Aorta (tissue), 5 donors: Measurements from ENCODE around the gene XIRP2. TPM values are rescaled to one million over a fixed set of nuclear protein-coding genes. Genes with fewer than 3 reads are reported as not detected.

ENCODE experiments used
- ATAC-seq: fragments of 200-7000 bp; cut with Tn5 transposase; one replicate; pipeline ENCODE4 v1.9.1; 2022; ENCODE audit warnings: moderate library complexity; ENCODE audit not compliant: low FRiP score
- DNase-seq, 2 donors: peaks; one replicate each; pipeline ENCODE4 v3.0.0-alpha.2; 2020
- H3K27ac ChIP-seq, 2 donors: one replicate each; pipeline ENCODE4 v1.5.1; 2013; ENCODE audit warnings: low read length in 2 of 2, mild to moderate bottlenecking in 2 of 2, moderate library complexity in 2 of 2, control low read depth in 1 of 2, inconsistent platforms in 1 of 2, low read depth in 1 of 2
- H3K27me3 ChIP-seq, 2 donors: one replicate each; pipeline ENCODE4 v1.6.1; 2013; ENCODE audit warnings: control low read depth in 1 of 2, low read length in 1 of 2, mild to moderate bottlenecking in 1 of 2, moderate library complexity in 1 of 2; ENCODE audit not compliant: insufficient read depth in 2 of 2, control insufficient read depth in 1 of 2
- H3K36me3 ChIP-seq, 2 donors: one replicate each; pipeline ENCODE4 v1.6.1; 2013; ENCODE audit warnings: control low read depth in 1 of 2, low read length in 1 of 2, mild to moderate bottlenecking in 1 of 2; ENCODE audit not compliant: insufficient read depth in 2 of 2, control insufficient read depth in 1 of 2
- H3K4me1 ChIP-seq, 2 donors: one replicate each; pipeline ENCODE4 v1.6.1; 2013; ENCODE audit warnings: low read length in 2 of 2, control low read depth in 1 of 2, mild to moderate bottlenecking in 1 of 2, moderate library complexity in 1 of 2; ENCODE audit not compliant: insufficient read depth in 2 of 2, control insufficient read depth in 1 of 2
- H3K4me3 ChIP-seq, 2 donors: one replicate each; pipeline ENCODE4 v1.5.1; 2013; ENCODE audit warnings: low read length in 2 of 2, control low read depth in 1 of 2, mild to moderate bottlenecking in 1 of 2
- H3K9me3 ChIP-seq: one replicate; pipeline ENCODE4 v1.6.1; 2013; ENCODE audit warnings: mild to moderate bottlenecking, low read length; ENCODE audit not compliant: control insufficient read depth
- WGBS, 2 donors: extraction: QIAGEN DNeasy Blood & Tissue Kit; methylation state at CpG; one replicate each; pipeline ENCODE4 v1.1.7; 2013; 5-methylcytosine and 5-hydroxymethylcytosine counted together
- intact Hi-C, 2 donors: fragments of 100-400 bp; cut with DNase I; formaldehyde crosslinking; loops; one replicate each; pipeline versions ENCODE4 v1.14.2 to v1.15.0; 2022
- polyA plus RNA-seq, 2 donors: library from polyadenylated mRNA; stranded (reverse); fragments of 200-250 nt; gene quantifications; one replicate each; pipeline ENCODE4 v1.2.3, GENCODE V29; 2013
- total RNA-seq, 2 donors: library from RNA; stranded (reverse); fragmentation: NEBNext Ultra II Directional; extraction: Animal tissue kit (Norgen Biotek cat#: 25700); gene quantifications; one replicate each; pipeline ENCODE4 v1.2.1, GENCODE V29; 2021
- donor health status: healthy with polysubstance abuse.
- donor health status: Bipolar disorder and iron deficiency.
- donor health status: DM: no; HTN: no; CAD: no.
- donor health status: DM: no; HTN: no; CAD: no.
- donor health status: DM: yes; HTN: yes; CAD: no.

Gene XIRP2
- total and polyA plus RNA-seq, 4 donors, result 0.15 to 3.8 (median 0.24) TPM

DNA sequence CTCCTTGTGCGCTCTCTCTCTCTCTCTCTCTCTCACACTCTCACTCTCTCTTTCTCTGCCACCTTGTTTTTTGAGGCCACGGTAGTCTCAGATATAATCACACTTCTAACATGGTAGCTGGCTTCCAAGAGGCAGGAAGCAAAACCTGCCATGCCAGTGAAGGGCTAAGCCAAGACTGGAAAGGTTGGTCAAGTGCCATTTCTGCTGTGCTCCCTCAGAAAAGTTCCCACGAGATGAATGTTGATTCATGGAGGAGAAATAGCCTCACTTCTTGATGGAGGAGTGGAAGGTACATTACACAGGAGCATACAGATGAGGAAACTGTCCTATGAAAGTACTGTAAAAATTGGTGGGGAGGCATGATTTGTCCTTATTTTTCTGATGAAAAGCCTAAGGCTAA lies 237.9 kb downstream of the XIRP2 start:
- intact Hi-C loops, result loop anchor here in 1 of 2 donors (5.0 kb wide), 1 partner anchor 86 kb away; no protein-coding TSS in a partner anchor

DNA sequence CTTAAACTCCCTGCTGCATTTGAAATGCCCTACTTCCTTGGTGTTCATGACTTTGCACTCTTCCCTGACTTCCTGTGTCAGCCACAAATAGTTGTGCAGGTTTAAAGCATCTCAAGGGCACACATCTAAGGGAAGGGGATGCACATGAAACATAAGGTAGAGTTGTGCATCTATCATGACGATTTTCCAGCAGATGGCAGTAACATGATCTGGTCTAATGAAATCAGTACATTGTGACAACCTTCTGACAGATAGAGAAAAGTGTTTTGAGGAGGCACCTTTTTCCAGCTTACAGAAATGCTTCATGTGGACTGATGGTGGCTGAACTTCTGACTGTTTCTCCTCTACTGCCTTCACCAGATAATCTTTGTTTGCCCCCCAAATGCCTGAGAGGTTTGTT lies 238.9 kb downstream of the XIRP2 start:
- Histone ChIP-seq H3K4me1 (no peaks in the 10 kb centered on the region), H3K4me3 (no peak overlapping the region), H3K27me3 (no peaks in the 10 kb centered on the region), H3K9me3 (no peaks in the 10 kb centered on the region), H3K27ac (no peak overlapping the region), H3K36me3 (no peaks in the 10 kb centered on the region)
- intact Hi-C loops, result loop anchor here in 1 of 2 donors (5.0 kb wide), 1 partner anchor 85 kb away; no protein-coding TSS in a partner anchor
- DNase-seq (no peak), ATAC-seq (no peak)
- WGBS, 2 donors, result 30 to 36% methylated on average over 1 of the region's 1 CpG

More for the DNA sequence above, 237.9 kb downstream of the XIRP2 start:
- ATAC-seq (no peak), DNase-seq (no peak)
- no peak overlapping the region for H3K27ac ChIP-seq
- H3K36me3 ChIP-seq, result no peaks in the 10 kb centered on the region
- H3K4me1 ChIP-seq, result no peaks in the 10 kb centered on the region
- 31 to 37% methylated on average over 3 of the region's 3 CpGs for WGBS, 2 donors
- no peak overlapping the region for H3K4me3 ChIP-seq
- no peaks in the 10 kb centered on the region for H3K27me3 ChIP-seq
- no peaks in the 10 kb centered on the region for H3K9me3 ChIP-seq

DNA sequence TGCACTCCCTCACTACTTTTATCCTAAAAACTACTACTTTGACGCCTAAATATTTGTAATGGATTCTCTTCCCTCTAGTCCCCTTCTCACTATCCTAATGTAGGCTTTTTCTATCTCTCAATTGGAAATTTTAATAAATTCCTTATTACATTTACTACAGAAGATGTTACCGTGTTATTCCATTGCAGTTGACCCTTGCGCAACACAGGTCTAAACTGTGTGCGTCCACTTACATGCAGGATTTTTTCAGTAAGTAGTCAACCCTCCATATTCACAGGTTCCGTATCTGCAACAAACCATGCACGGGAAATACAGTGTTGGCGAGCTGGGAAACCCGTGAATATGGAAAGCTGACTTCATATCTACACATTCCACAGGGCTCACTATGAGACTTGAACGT lies 239.8 kb downstream of the XIRP2 start:
- intact Hi-C loops, result loop anchor here in 1 of 2 donors (5.0 kb wide), 1 partner anchor 84 kb away; no protein-coding TSS in a partner anchor
- WGBS, 2 donors, result 92 to 93% methylated on average over 9 of the region's 9 CpGs

GRCh38 chr2:167132066-167132465 lies 243.8 kb downstream of the XIRP2 start:
- Histone ChIP-seq H3K27ac (no peak overlapping the region), H3K9me3 (no peaks in the 10 kb centered on the region), H3K4me1 (no peaks in the 10 kb centered on the region), H3K4me3 (no peak overlapping the region), H3K36me3 (no peaks in the 10 kb centered on the region), H3K27me3 (no peaks in the 10 kb centered on the region)
- 99 to 100% methylated on average over 1 of the region's 1 CpG for WGBS, 2 donors
- DNase-seq (no peak), ATAC-seq (no peak)
- intact Hi-C loops, result loop anchor here in 1 of 2 donors (10.0 kb wide), 1 partner anchor 153 kb away; no protein-coding TSS in a partner anchor

More for the DNA sequence above, 239.8 kb downstream of the XIRP2 start:
- DNase-seq, result no peak
- H3K4me3 ChIP-seq, result no peak overlapping the region
- no peak overlapping the region for H3K27ac ChIP-seq
- no peaks in the 10 kb centered on the region for H3K9me3 ChIP-seq
- H3K27me3 ChIP-seq, result no peaks in the 10 kb centered on the region
- H3K4me1 ChIP-seq, result no peaks in the 10 kb centered on the region
- no peaks in the 10 kb centered on the region for H3K36me3 ChIP-seq
- ATAC-seq, result no peak

GRCh38 chr2:167132906-167133555 lies 244.8 kb downstream of the XIRP2 start:
- H3K36me3 ChIP-seq, result no peaks in the 10 kb centered on the region
- 78 to 92% methylated on average over 3 of the region's 3 CpGs for WGBS, 2 donors
- H3K4me1 ChIP-seq, result no peaks in the 10 kb centered on the region
- no peak for DNase-seq
- no peaks in the 10 kb centered on the region for H3K27me3 ChIP-seq
- H3K27ac ChIP-seq, result no peak overlapping the region
- ATAC-seq, result no peak
- no peak overlapping the region for H3K4me3 ChIP-seq
- no peaks in the 10 kb centered on the region for H3K9me3 ChIP-seq
- intact Hi-C loops, result loop anchor here in 1 of 2 donors (10.0 kb wide), 1 partner anchor 152 kb away; no protein-coding TSS in a partner anchor

GRCh38 chr2:167133614-167134013 lies 245.3 kb downstream of the XIRP2 start:
- Histone ChIP-seq H3K36me3 (no peaks in the 10 kb centered on the region), H3K9me3 (no peaks in the 10 kb centered on the region), H3K4me3 (no peak overlapping the region), H3K27me3 (no peaks in the 10 kb centered on the region), H3K4me1 (no peaks in the 10 kb centered on the region), H3K27ac (no peak overlapping the region)
- intact Hi-C loops, result loop anchor here in 1 of 2 donors (10.0 kb wide), 1 partner anchor 151 kb away; no protein-coding TSS in a partner anchor
- DNase-seq (no peak), ATAC-seq (no peak)
- WGBS, 2 donors, result 86 to 88% methylated on average over 2 of the region's 2 CpGs

DNA sequence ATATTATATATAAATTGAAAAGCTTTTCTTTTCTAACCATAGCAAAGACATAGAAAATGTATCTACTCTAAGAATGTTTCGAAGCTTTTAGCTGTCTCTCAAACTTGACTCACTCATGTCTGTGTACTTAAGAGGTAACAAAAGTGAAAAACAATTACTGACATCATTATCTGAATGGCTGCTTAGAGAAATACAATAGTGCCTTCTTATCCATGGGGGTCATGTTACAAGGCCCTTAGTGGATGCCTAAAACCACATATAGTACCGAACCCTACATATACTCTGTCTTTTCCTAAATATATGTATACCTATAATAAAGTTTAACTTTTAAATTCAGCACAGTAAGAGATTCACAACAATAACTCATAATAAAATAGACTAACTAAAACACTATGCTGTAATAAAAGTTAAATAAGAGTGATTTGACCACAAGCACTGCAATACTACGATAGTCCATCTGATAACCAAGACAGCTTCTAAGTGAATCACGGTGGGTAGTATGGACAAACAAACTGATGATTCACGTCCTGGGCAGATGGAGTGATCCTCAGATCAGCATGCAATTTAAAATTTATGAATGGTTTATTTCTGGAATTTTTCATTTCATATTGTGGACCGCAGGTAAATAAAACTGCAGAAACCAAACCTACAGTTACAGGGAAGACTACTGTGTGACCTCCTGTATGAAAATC lies 246.2 kb downstream of the XIRP2 start:
- 71 to 78% methylated on average over 6 of the region's 6 CpGs for WGBS, 2 donors
- no peak overlapping the region for H3K27ac ChIP-seq
- no peaks in the 10 kb centered on the region for H3K4me1 ChIP-seq
- DNase-seq (no peak), ATAC-seq (no peak)
- H3K4me3 ChIP-seq, result no peak overlapping the region
- no peaks in the 10 kb centered on the region for H3K36me3 ChIP-seq
- intact Hi-C loops, result loop anchor here in 1 of 2 donors (10.0 kb wide), 1 partner anchor 150 kb away; no protein-coding TSS in a partner anchor
- no peaks in the 10 kb centered on the region for H3K9me3 ChIP-seq
- H3K27me3 ChIP-seq, result no peaks in the 10 kb centered on the region

DNA sequence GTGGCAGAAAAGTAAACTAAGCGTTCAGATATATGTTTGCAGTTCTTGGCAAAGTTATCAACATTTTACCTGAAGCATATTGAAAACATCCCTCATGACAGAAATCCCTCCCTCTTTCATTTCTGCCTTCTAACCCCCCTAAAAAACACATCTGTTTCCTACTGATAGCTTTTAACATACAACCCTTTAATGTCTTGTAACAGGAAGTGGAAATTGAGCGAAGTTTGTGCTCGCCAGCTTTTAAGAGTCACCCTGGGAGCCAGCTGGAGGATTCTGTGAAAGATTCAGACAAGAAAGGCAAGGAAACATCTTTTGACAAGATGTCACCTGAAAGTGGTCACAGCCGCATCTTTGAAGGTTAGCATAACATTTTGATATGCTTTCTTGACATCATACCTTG lies 247.4 kb downstream of the XIRP2 start:
- H3K36me3 ChIP-seq, result no peaks in the 10 kb centered on the region
- 76 to 87% methylated on average over 4 of the region's 4 CpGs for WGBS, 2 donors
- no peaks in the 10 kb centered on the region for H3K4me1 ChIP-seq
- DNase-seq (no peak), ATAC-seq (no peak)
- H3K27me3 ChIP-seq, result no peaks in the 10 kb centered on the region
- no peak overlapping the region for H3K4me3 ChIP-seq
- no peaks in the 10 kb centered on the region for H3K9me3 ChIP-seq
- no peak overlapping the region for H3K27ac ChIP-seq
- intact Hi-C loops, result loop anchor here in 1 of 2 donors (10.0 kb wide), 1 partner anchor 149 kb away; no protein-coding TSS in a partner anchor
